ENCODE results near the gene SLC2A4.
"Not testable (repeated sequence)": the region's sequence is repeated elsewhere in the genome, so short reads cannot be mapped to it uniquely, and the experiment has no call there.

Gene SLC2A4

DNA sequence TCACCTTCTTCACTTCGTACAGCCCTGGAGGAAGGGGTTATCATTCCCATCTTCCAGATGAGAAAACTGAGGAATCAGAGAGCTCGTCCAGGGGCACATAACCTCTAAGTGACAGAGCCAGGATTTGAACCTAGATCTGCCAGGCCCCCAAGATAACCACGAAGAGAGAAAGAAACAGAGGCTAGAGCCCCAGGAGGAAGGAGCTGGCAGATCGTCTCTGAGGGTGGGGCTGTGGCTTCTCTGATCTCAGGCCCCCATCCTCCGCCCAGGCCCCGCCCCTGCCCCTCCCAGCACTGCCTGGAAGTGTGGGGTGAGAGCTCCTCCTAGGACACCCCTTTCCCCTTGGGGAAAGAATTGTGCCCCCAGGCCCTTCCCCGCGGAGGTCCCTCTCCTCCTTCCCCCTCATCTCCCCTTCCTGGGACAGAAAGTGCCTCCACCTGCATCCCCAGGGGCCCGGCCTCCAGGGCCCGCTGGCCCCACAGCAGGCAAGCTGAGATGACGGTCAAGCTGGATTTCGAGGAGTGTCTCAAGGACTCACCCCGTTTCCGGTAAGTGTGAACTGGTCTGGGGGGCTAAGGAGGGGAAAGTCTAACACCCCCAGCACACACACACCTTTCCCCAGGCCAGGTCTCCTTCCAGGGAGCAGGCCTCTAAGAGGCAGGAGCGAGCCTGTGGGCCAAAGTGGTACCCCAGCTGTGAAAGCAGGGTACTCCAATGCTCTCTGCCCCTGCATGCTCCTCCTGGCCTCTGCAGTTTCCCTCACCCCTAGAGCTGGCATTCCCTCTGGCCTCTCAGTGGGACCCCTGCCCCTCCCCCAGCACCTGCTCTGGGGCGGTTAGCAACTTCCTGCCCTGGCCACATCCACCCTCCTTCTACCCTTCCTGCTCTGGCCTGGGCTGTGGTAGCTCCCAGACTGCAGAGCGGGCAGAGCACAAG, 55.0 kb downstream of the SLC2A4 start, which contains the start of gene ACAP1:
TSS of gene ACAP1 (plus strand) at position 290 of the 936 bp plus-strand sequence. CDS start at position 496, 206 bp downstream.
- no peak within 1 kb of the TSS for H3K4me3 ChIP-seq (ENCODE audit: low read depth, low read length)
- DNase-seq (ENCODE audit: low read depth, low spot score): no peak
- ChIA-PET POLR2A (no interaction called here), CTCF (interaction anchor here (1.4 to 4.3 kb wide), 6 partner anchors 9 to 291 kb away, joined by 4 to 34 read pairs (median 7); no protein-coding TSS in a partner anchor)
- TF ChIP-seq CTCF (IDR thresholded peaks at IDR 0.05; ENCODE audit: insufficient read depth, low read length, missing control alignments): no peak

DNA sequence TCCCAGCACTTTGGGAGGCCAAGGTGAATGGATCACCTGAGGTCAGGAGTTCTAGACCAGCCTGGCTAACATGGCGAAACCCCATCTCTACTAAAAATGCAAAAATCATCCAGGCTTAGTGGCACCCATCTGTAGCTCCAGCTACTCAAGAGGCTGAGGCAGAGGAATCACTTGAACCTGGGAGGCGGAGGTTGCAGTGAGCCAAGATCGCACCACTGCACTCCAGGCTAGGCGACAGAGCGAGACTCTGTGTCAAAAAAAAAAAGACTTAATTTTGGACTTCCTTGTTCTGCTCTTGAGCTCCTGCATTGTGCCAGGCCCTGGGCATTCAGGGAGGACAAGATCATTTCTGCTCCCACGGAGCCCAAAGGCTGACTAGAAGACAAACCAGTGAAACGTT, 56.1 kb downstream of the SLC2A4 start:
- CTCF ChIA-PET: interaction anchor here (1.4 to 4.3 kb wide), 7 partner anchors 8 to 292 kb away, joined by 3 to 34 read pairs (median 6); partner anchors contain the start of gene SLC2A4
- DNase-seq (ENCODE audit: low read depth, low spot score); H3K4me3 ChIP-seq (ENCODE audit: low read depth, low read length); POLR2A ChIA-PET: not testable (repeated sequence)

Measured in AG04449 (cell line).